H9 (cell line): ENCODE measurements around the gene KIF14. TPM values are rescaled to one million over a fixed set of nuclear protein-coding genes. Genes with fewer than 3 reads are reported as not detected.
A peak's percentile ranks its signal among the peaks of the same experiment; 100 is the strongest.

Experiments
- DNase-seq: peaks from one replicate; pipeline ENCODE4 v3.0.0-alpha.2; 2017
- H2AFZ ChIP-seq: one replicate; pipeline ENCODE4 v1.6.1; 2013; ENCODE audit warnings: mild to moderate bottlenecking, low read length, control low read depth, moderate library complexity
- H2AK5ac ChIP-seq: 2 replicates; pipeline ENCODE4 v1.6.1; 2013; ENCODE audit warnings: low read length, control low read depth, mixed read lengths; ENCODE audit not compliant: insufficient read length
- H2BK120ac ChIP-seq: one replicate; pipeline ENCODE4 v1.6.1; 2013; ENCODE audit warnings: low read depth, mild to moderate bottlenecking, low read length, control low read depth, inconsistent platforms; ENCODE audit not compliant: poor library complexity, severe bottlenecking
- H2BK12ac ChIP-seq: 2 replicates; pipeline ENCODE4 v1.6.1; 2013; ENCODE audit warnings: low read length, control low read depth, mixed read lengths, low read depth; ENCODE audit not compliant: insufficient read length
- H2BK15ac ChIP-seq: 2 replicates; pipeline ENCODE4 v1.6.1; 2013; ENCODE audit warnings: low read depth, low read length, control low read depth
- H2BK20ac ChIP-seq: one replicate; pipeline ENCODE4 v1.6.1; 2013; ENCODE audit warnings: low read depth, mild to moderate bottlenecking, low read length, control low read depth, inconsistent platforms; ENCODE audit not compliant: poor library complexity, severe bottlenecking
- H2BK5ac ChIP-seq: 2 replicates; pipeline ENCODE4 v1.6.1; 2013; ENCODE audit warnings: low read length, control low read depth, mixed read lengths; ENCODE audit not compliant: insufficient read length
- H3K14ac ChIP-seq: 2 replicates; pipeline ENCODE4 v1.6.1; 2013; ENCODE audit warnings: low read length, control low read depth; ENCODE audit not compliant: insufficient read depth
- H3K18ac ChIP-seq: 2 replicates; pipeline ENCODE4 v1.6.1; 2013; ENCODE audit warnings: low read depth, mild to moderate bottlenecking, mixed read lengths, low read length, control low read depth; ENCODE audit not compliant: insufficient read length
- H3K23ac ChIP-seq: 2 replicates; pipeline ENCODE4 v1.6.1; 2013; ENCODE audit warnings: low read length, control low read depth, mixed read lengths, low read depth; ENCODE audit not compliant: insufficient read length
- H3K23me2 ChIP-seq: 2 replicates; pipeline ENCODE4 v1.6.1; 2013; ENCODE audit warnings: low read depth, mild to moderate bottlenecking, mixed read lengths, low read length, control low read depth; ENCODE audit not compliant: insufficient read length, poor library complexity, severe bottlenecking
- H3K27ac ChIP-seq: 2 replicates; pipeline ENCODE4 v1.5.1; 2013; ENCODE audit warnings: low read length, control low read depth, mixed read lengths, low read depth; ENCODE audit not compliant: insufficient read length
- H3K27me3 ChIP-seq: 2 replicates; pipeline ENCODE4 v1.6.1; 2013; ENCODE audit warnings: low read length, control low read depth, inconsistent platforms; ENCODE audit not compliant: insufficient read depth
- H3K4ac ChIP-seq: 2 replicates; pipeline ENCODE4 v1.6.1; 2013; ENCODE audit warnings: low read depth, mild to moderate bottlenecking, control low read depth, inconsistent platforms, low read length, moderate library complexity
- H3K4me1 ChIP-seq: 2 replicates; pipeline ENCODE4 v1.6.1; 2013; ENCODE audit warnings: low read length, control low read depth, inconsistent platforms; ENCODE audit not compliant: insufficient read depth
- H3K4me2 ChIP-seq: 2 replicates; pipeline ENCODE4 v1.6.1; 2013; ENCODE audit warnings: low read length, control low read depth, mixed read lengths; ENCODE audit not compliant: insufficient read length, insufficient read depth
- H3K56ac ChIP-seq: 2 replicates; pipeline ENCODE4 v1.6.1; 2013; ENCODE audit warnings: low read depth, mild to moderate bottlenecking, mixed read lengths, low read length, control low read depth; ENCODE audit not compliant: insufficient read length
- H3K79me1 ChIP-seq: 2 replicates; pipeline ENCODE4 v1.6.1; 2013; ENCODE audit warnings: low read depth, mild to moderate bottlenecking, moderate library complexity, low read length, control low read depth, inconsistent platforms; ENCODE audit not compliant: insufficient read depth, poor library complexity, severe bottlenecking
- H3K79me2 ChIP-seq: 2 replicates; pipeline ENCODE4 v1.6.1; 2013; ENCODE audit warnings: low read length, control low read depth, inconsistent platforms; ENCODE audit not compliant: insufficient read depth
- H3K9ac ChIP-seq: 2 replicates; pipeline ENCODE4 v1.6.1; 2013; ENCODE audit warnings: low read length, control low read depth, mixed read lengths; ENCODE audit not compliant: insufficient read length; ENCODE audit errors: extremely low read depth
- H3K9me3 ChIP-seq: one replicate; pipeline ENCODE4 v1.6.1; 2013; ENCODE audit warnings: low read depth, low read length, inconsistent platforms; ENCODE audit not compliant: control insufficient read depth
- H3T11ph ChIP-seq: one replicate; pipeline ENCODE4 v1.6.1; 2013; ENCODE audit warnings: mild to moderate bottlenecking, low read length, control low read depth, inconsistent platforms
- H4K20me1 ChIP-seq: one replicate; pipeline ENCODE4 v1.6.1; 2013; ENCODE audit not compliant: control insufficient read depth, insufficient read length, insufficient read depth
- H4K5ac ChIP-seq: 2 replicates; pipeline ENCODE4 v1.6.1; 2013; ENCODE audit warnings: low read depth, mild to moderate bottlenecking, mixed read lengths, low read length, control low read depth; ENCODE audit not compliant: insufficient read length
- H4K8ac ChIP-seq: replicated peaks from 2 replicates; pipeline ENCODE4 v1.6.1; 2013; ENCODE audit warnings: low read length, control low read depth, mixed read lengths, low read depth; ENCODE audit not compliant: insufficient read length
- H4K91ac ChIP-seq: 2 replicates; pipeline ENCODE4 v1.6.1; 2013; ENCODE audit warnings: low read depth, mild to moderate bottlenecking, moderate library complexity, mixed read lengths, low read length, control low read depth; ENCODE audit not compliant: insufficient read length
- H3K27ac Mint-ChIP-seq, 3 experiments: 2 replicates in 2 of 3; 3 replicates in 1 of 3; pipeline ENCODE4 v1.8.0; 2020 to 2021; ENCODE audit warnings: mixed read lengths in 3 of 3, mild to moderate bottlenecking in 1 of 3, moderate library complexity in 1 of 3
- H3K27me3 Mint-ChIP-seq: 2 replicates; pipeline ENCODE4 v1.8.0; 2021; ENCODE audit warnings: low read depth, mild to moderate bottlenecking, moderate library complexity, mixed read lengths
- H3K36me3 Mint-ChIP-seq, 3 experiments: 2 replicates in 2 of 3; 3 replicates in 1 of 3; pipeline ENCODE4 v1.8.0; 2020 to 2021; ENCODE audit warnings: low read depth in 3 of 3, mixed read lengths in 3 of 3; ENCODE audit not compliant: insufficient read depth in 1 of 3
- H3K4me1 Mint-ChIP-seq, 2 experiments: 2 replicates each; pipeline ENCODE4 v1.8.0; 2020; ENCODE audit warnings: mixed read lengths in 2 of 2
- H3K4me3 Mint-ChIP-seq, 2 experiments: 2 replicates in 1 of 2; 3 replicates in 1 of 2; pipeline ENCODE4 v1.8.0; 2020 to 2021; ENCODE audit warnings: mild to moderate bottlenecking in 2 of 2, mixed read lengths in 2 of 2, moderate library complexity in 1 of 2
- H3K9me3 Mint-ChIP-seq, 2 experiments: 2 replicates in 1 of 2; 3 replicates in 1 of 2; pipeline ENCODE4 v1.8.0; 2020; ENCODE audit warnings: mild to moderate bottlenecking in 2 of 2, mixed read lengths in 2 of 2, moderate library complexity in 1 of 2
- CTCF ChIP-seq: fragments of 200-600 bp; sonication (generic); conservative IDR thresholded peaks from 3 replicates; pipeline ENCODE4 v1.8.0; 2021; ENCODE audit warnings: antibody characterized with exemption, mild to moderate bottlenecking
- WGBS: extraction: QIAGEN DNeasy Blood & Tissue Kit; methylation state at CpG from one replicate; pipeline ENCODE4 v1.1.7; 2013; ENCODE audit warnings: missing lambda C conversion rate, low lambda C conversion rate, mixed read lengths; ENCODE audit not compliant: insufficient read length; ENCODE audit errors: extremely low coverage; 5-methylcytosine and 5-hydroxymethylcytosine counted together
- total RNA-seq: library from RNA; stranded (reverse); gene quantifications from 2 replicates; pipeline ENCODE4 v1.2.1, GENCODE V29; 2021

Gene KIF14
- total RNA-seq, 1 experiment from 2014 or later: 18.2 TPM

GRCh38 chr1:200510228-200510623 is 110.3 kb downstream of the KIF14 start:
- H2BK15ac ChIP-seq: no peak overlapping the region
- DNase-seq: peak; percentile 76
- H3K23me2 ChIP-seq: no peaks in the 10 kb centered on the region
- peak; percentile 97 for TF ChIP-seq CTCF
- H4K5ac ChIP-seq: no peak overlapping the region
- no peak overlapping the region for H4K8ac ChIP-seq
- H3K79me2 ChIP-seq: no peaks in the 10 kb centered on the region
- no peaks in the 10 kb centered on the region for H3K36me3 Mint-ChIP-seq
- H4K91ac ChIP-seq: no peak overlapping the region
- no peak overlapping the region for H2BK20ac ChIP-seq
- H3K4me1 ChIP-seq: no peaks in the 10 kb centered on the region
- no peak overlapping the region for H3K4me3 Mint-ChIP-seq
- no peak overlapping the region for H3K4me2 ChIP-seq
- no peak overlapping the region for H3K14ac ChIP-seq
- H3K23ac ChIP-seq: no peak overlapping the region
- H3K27me3 Mint-ChIP-seq: peaks cover 4% of the 10 kb centered on the region
- H3T11ph ChIP-seq: no peak overlapping the region
- 100% methylated on average over 1 of the region's 4 CpGs for WGBS
- H3K56ac ChIP-seq: no peak overlapping the region
- H2AFZ ChIP-seq: no peak overlapping the region
- H2BK12ac ChIP-seq: no peak overlapping the region
- H2AK5ac ChIP-seq: no peak overlapping the region
- peaks cover under 1 to 4% of the 10 kb centered on the region in 2 experiments; a peak in 3 of 4 replicates for H3K4me1 Mint-ChIP-seq
- H4K20me1 ChIP-seq: no peaks in the 10 kb centered on the region
- no peak overlapping the region for H3K4ac ChIP-seq
- no peaks in the 10 kb centered on the region for H3K9me3 Mint-ChIP-seq
- H2BK5ac ChIP-seq: no peak overlapping the region
- no peak overlapping the region for H2BK120ac ChIP-seq
- no peak overlapping the region for H3K27ac ChIP-seq
- no peaks in the 10 kb centered on the region for H3K79me1 ChIP-seq
- no peaks in the 10 kb centered on the region for H3K27me3 ChIP-seq
- no peak overlapping the region for H3K9ac ChIP-seq
- no peak overlapping the region for H3K27ac Mint-ChIP-seq
- H3K18ac ChIP-seq: no peak overlapping the region
- no peaks in the 10 kb centered on the region for H3K9me3 ChIP-seq
